HUES64 (cell line): Measurements from ENCODE around the gene ZNF746.

ENCODE experiments used
- H3K27ac ChIP-seq: 2 replicates; pipeline ENCODE4 v1.7.0; 2013; ENCODE audit warnings: low read depth, low read length, inconsistent platforms
- H3K27me3 ChIP-seq: 2 replicates; pipeline ENCODE4 v1.6.1; 2013; ENCODE audit warnings: mild to moderate bottlenecking, low read length; ENCODE audit not compliant: insufficient read depth
- H3K36me3 ChIP-seq: 2 replicates; pipeline ENCODE4 v1.6.1; 2013; ENCODE audit warnings: mild to moderate bottlenecking, low read length; ENCODE audit not compliant: insufficient read depth
- H3K4me1 ChIP-seq: 2 replicates; pipeline ENCODE4 v1.6.1; 2013; ENCODE audit warnings: mild to moderate bottlenecking, low read length, moderate library complexity; ENCODE audit not compliant: insufficient read depth
- H3K4me3 ChIP-seq: 2 replicates; pipeline ENCODE4 v1.5.1; 2013; ENCODE audit warnings: mild to moderate bottlenecking, low read length, moderate library complexity
- H3K9ac ChIP-seq: 2 replicates; pipeline ENCODE4 v1.6.1; 2013; ENCODE audit warnings: mild to moderate bottlenecking, low read depth, low read length
- H3K9me3 ChIP-seq: 2 replicates; pipeline ENCODE4 v1.6.1; 2013; ENCODE audit warnings: low read depth, low read length; ENCODE audit not compliant: insufficient read depth
- WGBS: fragments of 150-250, 120-280 bp; methylation state at CpG from one replicate; pipeline ENCODE4 v1.1.7; 2013; ENCODE audit warnings: missing lambda C conversion rate; 5-methylcytosine and 5-hydroxymethylcytosine counted together

ZNF746 gene

GRCh38 chr7:149422914-149423301 is 74.7 kb downstream of the ZNF746 start:
- H3K4me1 ChIP-seq: no peaks in the 10 kb centered on the region
- peak overlapping the region; percentile 40 for H3K4me3 ChIP-seq
- peak overlapping the region; percentile 57; the same call in 1 of the 2 replicates for H3K9ac ChIP-seq
- no peaks in the 10 kb centered on the region for H3K9me3 ChIP-seq
- 95% methylated on average over 35 of the region's 35 CpGs for WGBS
- H3K36me3 ChIP-seq: no peaks in the 10 kb centered on the region
- no peak overlapping the region for H3K27ac ChIP-seq
- H3K27me3 ChIP-seq: no peaks in the 10 kb centered on the region
